Measurements from ENCODE around the gene SLC5A1.

GRCh38 chr22:32075997-32076760 lies 33.1 kb downstream of the SLC5A1 start:
- TF ChIP-seq CTCF (conservative IDR thresholded peaks at IDR 0.05 in 1 of 2, IDR thresholded peaks at IDR 0.05 in 1 of 2; ENCODE audit: extremely low read depth in 1 of 2, insufficient read depth in 1 of 2, low read depth in 1 of 2, low read length in 2 of 2), result no peak
- no peak for TF ChIP-seq EZH2 (IDR thresholded peaks at IDR 0.05; ENCODE audit: borderline replicate concordance, low read length)

Data from mammary epithelial cell (primary cell).